CD4-positive, alpha-beta T cell (primary cell): Measurements from ENCODE around the gene PI4KA. TPM values are rescaled to one million over a fixed set of nuclear protein-coding genes. Genes with fewer than 3 reads are reported as not detected.

Experiments
- ATAC-seq: fragments of 200-7000 bp; cut with Tn5 transposase; one replicate; pipeline ENCODE4 v1.10.0; 2022; ENCODE audit warnings: mild to moderate bottlenecking; ENCODE audit not compliant: poor library complexity
- CTCF ChIA-PET: fragments of 350-600 bp; sonication (Branson Sonifier 250); formaldehyde crosslinking; loops from one replicate; lab custom pipeline; 2021; ENCODE audit warnings: antibody characterized with exemption, inconsistent platforms; lab: Charles Lee
- POLR2A ChIA-PET: fragments of 350-600 bp; sonication (Branson Sonifier 250); formaldehyde crosslinking; loops from one replicate; lab custom pipeline; 2021; ENCODE audit warnings: antibody characterized with exemption, inconsistent platforms; lab: Charles Lee
- DNase-seq, 14 experiments: peaks; one replicate each; pipeline ENCODE4 v3.0.0-alpha.2; 2013 to 2020; ENCODE audit warnings: mixed read lengths in 2 of 14
- H3K27ac ChIP-seq, 2 donors: one replicate each; pipeline versions ENCODE4 v1.5.1 to v1.7.0; 2013; ENCODE audit warnings: low read length in 2 of 2, low read depth in 1 of 2, mild to moderate bottlenecking in 1 of 2
- H3K27me3 ChIP-seq, 2 experiments: 1 replicate in 1 of 2; 2 replicates in 1 of 2; pipeline versions ENCODE4 v1.6.1 to v1.7.0; 2013; ENCODE audit warnings: low read length in 2 of 2, control low read depth in 1 of 2, mild to moderate bottlenecking in 1 of 2, moderate library complexity in 1 of 2; ENCODE audit not compliant: insufficient read depth in 2 of 2, control insufficient read depth in 1 of 2
- H3K36me3 ChIP-seq: one replicate; pipeline ENCODE4 v1.6.1; 2013; ENCODE audit warnings: low read length, control low read depth; ENCODE audit not compliant: insufficient read depth
- H3K4me1 ChIP-seq: one replicate; pipeline ENCODE4 v1.6.1; 2013; ENCODE audit warnings: low read length, control low read depth; ENCODE audit not compliant: insufficient read depth
- H3K4me3 ChIP-seq: one replicate; pipeline ENCODE4 v1.5.1; 2013; ENCODE audit warnings: mild to moderate bottlenecking, low read length, moderate library complexity
- H3K9me3 ChIP-seq, 2 experiments: 1 replicate in 1 of 2; 2 replicates in 1 of 2; pipeline versions ENCODE4 v1.6.1 to v1.7.0; 2013; ENCODE audit warnings: low read length in 2 of 2, mild to moderate bottlenecking in 2 of 2, control low read depth in 1 of 2, moderate library complexity in 1 of 2; ENCODE audit not compliant: control insufficient read depth in 1 of 2, insufficient read depth in 1 of 2
- H3K27ac Mint-ChIP-seq: one replicate; pipeline ENCODE4 v1.8.0; 2020; ENCODE audit warnings: mixed read lengths
- H3K27me3 Mint-ChIP-seq: one replicate; pipeline ENCODE4 v1.8.0; 2021; ENCODE audit warnings: mixed read lengths
- H3K36me3 Mint-ChIP-seq: one replicate; pipeline ENCODE4 v1.8.0; 2021; ENCODE audit warnings: low read depth, mixed read lengths
- H3K4me1 Mint-ChIP-seq: one replicate; pipeline ENCODE4 v1.8.0; 2021; ENCODE audit warnings: low read depth, mixed read lengths
- H3K4me3 Mint-ChIP-seq: one replicate; pipeline ENCODE4 v1.8.0; 2020; ENCODE audit warnings: mild to moderate bottlenecking, mixed read lengths
- H3K9me3 Mint-ChIP-seq: one replicate; pipeline ENCODE4 v1.8.0; 2020; ENCODE audit warnings: mixed read lengths
- CTCF ChIP-seq: fragments of 200-600 bp; IDR thresholded peaks from one replicate; pipeline ENCODE4 v1.8.0; 2022; ENCODE audit warnings: antibody characterized with exemption, mild to moderate bottlenecking
- intact Hi-C, 2 experiments: fragments of 100-400 bp; cut with DNase I in 1 of 2; cut with micrococcal nuclease in 1 of 2; formaldehyde crosslinking; loops; one replicate each; pipeline versions ENCODE4 v1.15.1 to v1.9.0; 2023 to 2025; cut with DNase I, micrococcal nuclease
- total RNA-seq, 174 experiments: library from RNA in 2 of 174; stranded (reverse) in 2 of 174; gene quantifications; one replicate each; pipeline ENCODE4 v1.2.3 and lab custom pipeline; 2021 to 2026

PI4KA gene
- total RNA-seq, 2 experiments from 2014 or later, result 137 to 146 TPM

- peak overlapping the region; percentile 71 for H3K27ac Mint-ChIP-seq
- POLR2A ChIA-PET, result no interaction called here
- Histone ChIP-seq H3K4me1 (no peaks in the 10 kb centered on the region), H3K27me3 (no peaks in the 10 kb centered on the region), H3K27ac (no peak overlapping the region), H3K36me3 (peaks cover 74% of the 10 kb centered on the region), H3K9me3 (no peaks in the 10 kb centered on the region), H3K4me3 (no peak overlapping the region)
- CTCF ChIA-PET, result no interaction called here
- TF ChIP-seq CTCF, result no peak
- no peak for ATAC-seq
- DNase-seq, result no peak
- H3K27me3 Mint-ChIP-seq, result no peaks in the 10 kb centered on the region
- H3K9me3 Mint-ChIP-seq, result no peaks in the 10 kb centered on the region
- intact Hi-C loops, result loop anchor here (2.0 to 5.0 kb wide), 3 partner anchors 38 to 108 kb away; partner anchors contain the start of genes CRKL (in 1 of the 2), PI4KA (in 1 of the 2) and SNAP29 (in 1 of the 2)
- H3K4me3 Mint-ChIP-seq, result no peak overlapping the region
- peaks cover 92% of the 10 kb centered on the region for H3K36me3 Mint-ChIP-seq
- H3K4me1 Mint-ChIP-seq, result peaks cover 13% of the 10 kb centered on the region
These were observed 48.9 kb downstream of the PI4KA start for GRCh38 chr22:20809538-20810185.

- no peak overlapping the region for H3K27ac Mint-ChIP-seq
- intact Hi-C loops, result loop anchor here in 1 of 2 experiments (5.0 kb wide), 1 partner anchor 38 kb away; no protein-coding TSS in a partner anchor
These were observed 49.8 kb downstream of the PI4KA start for GRCh38 chr22:20808844-20809243.

GRCh38 chr22:20807315-20807752, 51.3 kb downstream of the PI4KA start:
- ChIA-PET POLR2A (no interaction called here), CTCF (no interaction called here)
- Mint-ChIP-seq H3K27me3 (no peaks in the 10 kb centered on the region), H3K4me3 (no peak overlapping the region), H3K27ac (no peak overlapping the region), H3K9me3 (no peaks in the 10 kb centered on the region), H3K4me1 (peaks cover 13% of the 10 kb centered on the region), H3K36me3 (peaks cover 93% of the 10 kb centered on the region)
- Histone ChIP-seq H3K27ac (no peak overlapping the region), H3K36me3 (peaks cover 76% of the 10 kb centered on the region), H3K4me1 (no peaks in the 10 kb centered on the region), H3K27me3 (no peaks in the 10 kb centered on the region), H3K4me3 (no peak overlapping the region), H3K9me3 (no peaks in the 10 kb centered on the region)
- intact Hi-C loops, result loop anchor here in 1 of 2 experiments (5.0 kb wide), 1 partner anchor 40 kb away; no protein-coding TSS in a partner anchor
- no peak for TF ChIP-seq CTCF
- no peak for DNase-seq
- ATAC-seq, result no peak

More at GRCh38 chr22:20808844-20809243, 49.8 kb downstream of the PI4KA start:
- Histone ChIP-seq H3K27ac (no peak overlapping the region), H3K4me3 (no peak overlapping the region), H3K4me1 (no peaks in the 10 kb centered on the region), H3K27me3 (no peaks in the 10 kb centered on the region), H3K9me3 (no peaks in the 10 kb centered on the region), H3K36me3 (peaks cover 75% of the 10 kb centered on the region)
- POLR2A ChIA-PET, result no interaction called here
- Mint-ChIP-seq H3K9me3 (no peaks in the 10 kb centered on the region), H3K27me3 (no peaks in the 10 kb centered on the region), H3K4me1 (peaks cover 13% of the 10 kb centered on the region), H3K4me3 (no peak overlapping the region), H3K36me3 (peaks cover 93% of the 10 kb centered on the region)
- ATAC-seq (no peak), DNase-seq (no peak)
- no peak for TF ChIP-seq CTCF
- CTCF ChIA-PET, result no interaction called here
